ENCODE measurements around the gene PCBP3.

Gene PCBP3

GRCh38 chr21:45919593-45919992 is 276.1 kb downstream of the PCBP3 start:
- DNase-seq, result no peak

GRCh38 chr21:45920824-45921600 is 277.5 kb downstream of the PCBP3 start:
- DNase-seq, result no peak

GRCh38 chr21:45921917-45922316 is 278.4 kb downstream of the PCBP3 start:
- no peak for DNase-seq

GRCh38 chr21:45922648-45923047 is 279.1 kb downstream of the PCBP3 start:
- DNase-seq, result no peak

GRCh38 chr21:45923146-45923545 is 279.6 kb downstream of the PCBP3 start:
- peak; percentile 72 for DNase-seq

GRCh38 chr21:45926281-45926680 is 282.8 kb downstream of the PCBP3 start:
- no peak for DNase-seq

GRCh38 chr21:45927032-45927431 is 283.5 kb downstream of the PCBP3 start:
- no peak for DNase-seq

GRCh38 chr21:45927851-45928850 is 284.6 kb downstream of the PCBP3 start:
- DNase-seq, result no peak

- no peak for DNase-seq
Measured at GRCh38 chr21:45929449-45929848, 285.9 kb downstream of the PCBP3 start.

GRCh38 chr21:45930231-45930760 is 286.8 kb downstream of the PCBP3 start:
- DNase-seq, result no peak

- DNase-seq, result no peak
Measured at GRCh38 chr21:45930792-45931191, 287.3 kb downstream of the PCBP3 start.

- DNase-seq, result no peak
Measured at GRCh38 chr21:45931397-45931969, 288.0 kb downstream of the PCBP3 start.

GRCh38 chr21:45932922-45933502 is 289.5 kb downstream of the PCBP3 start:
- no peak for DNase-seq

GRCh38 chr21:45934085-45934484 is 290.6 kb downstream of the PCBP3 start:
- DNase-seq, result no peak

- DNase-seq, result no peak
Measured at GRCh38 chr21:45934554-45934953, 291.0 kb downstream of the PCBP3 start.

GRCh38 chr21:45935628-45936027 is 292.1 kb downstream of the PCBP3 start:
- no peak for DNase-seq

GRCh38 chr21:45937721-45938452 is 294.4 kb downstream of the PCBP3 start:
- DNase-seq, result no peak

- no peak for DNase-seq
Measured at GRCh38 chr21:45938453-45938755, 294.9 kb downstream of the PCBP3 start.

- no peak for DNase-seq
Measured at GRCh38 chr21:45938811-45939520, 295.4 kb downstream of the PCBP3 start.

GRCh38 chr21:45939521-45940045 is 296.1 kb downstream of the PCBP3 start:
- DNase-seq, result no peak

GRCh38 chr21:45940091-45940490 is 296.6 kb downstream of the PCBP3 start:
- no peak for DNase-seq

All from stimulated activated CD4-positive, alpha-beta T cell treated with anti-CD3 and anti-CD28 coated beads, Interleukin-4, amount 100 ng/mL, for 24 hours (primary cell).